GM13976 (cell line): ENCODE measurements around the gene SSTR5.

Source experiments
- DNase-seq: peaks from one replicate; pipeline ENCODE4 v3.0.0; 2012; ENCODE audit warnings: low spot score
- in situ Hi-C: fragments of 300-500 bp; cut with MboI; formaldehyde crosslinking; loops from one replicate; pipeline ENCODE4 v1.12.0; 2022; ENCODE audit warnings: low sequenced_read_pairs, mixed read lengths, inconsistent platforms; ENCODE audit not compliant: unreplicated experiment
- TF ChIP-seq, protein P1 (sequence below): IDR thresholded peaks from 2 replicates; pipeline ENCODE4 v1.5.1; 2012; ENCODE audit warnings: borderline replicate concordance, mild to moderate bottlenecking; ENCODE audit not compliant: insufficient read depth; ENCODE audit errors: extremely low read depth, missing control alignments, control extremely low read depth

The SSTR5 gene

DNA sequence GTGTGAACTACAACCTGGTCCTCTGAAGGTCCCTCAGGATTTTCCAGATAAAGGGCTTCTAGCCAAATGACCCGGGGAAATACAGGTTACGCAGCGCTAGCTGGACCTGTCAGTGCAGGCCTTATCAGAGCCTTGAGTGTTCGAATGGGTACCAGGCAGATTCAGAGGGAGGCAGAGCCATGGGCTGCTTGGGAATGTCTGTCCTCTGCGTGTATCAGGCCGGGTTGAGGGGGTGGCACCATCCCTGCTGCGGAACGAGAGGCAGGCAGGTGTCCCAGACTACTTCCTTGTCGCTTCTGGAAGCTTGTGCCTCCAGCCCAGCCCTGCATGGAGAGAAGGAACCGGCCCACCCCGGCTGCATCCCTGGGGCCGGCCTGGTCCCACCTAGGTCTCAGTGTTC is 33.6 kb upstream of the SSTR5 start:
- DNase-seq = no peak
- in situ Hi-C loops = no loop called here
- TF ChIP-seq, protein P1, sequence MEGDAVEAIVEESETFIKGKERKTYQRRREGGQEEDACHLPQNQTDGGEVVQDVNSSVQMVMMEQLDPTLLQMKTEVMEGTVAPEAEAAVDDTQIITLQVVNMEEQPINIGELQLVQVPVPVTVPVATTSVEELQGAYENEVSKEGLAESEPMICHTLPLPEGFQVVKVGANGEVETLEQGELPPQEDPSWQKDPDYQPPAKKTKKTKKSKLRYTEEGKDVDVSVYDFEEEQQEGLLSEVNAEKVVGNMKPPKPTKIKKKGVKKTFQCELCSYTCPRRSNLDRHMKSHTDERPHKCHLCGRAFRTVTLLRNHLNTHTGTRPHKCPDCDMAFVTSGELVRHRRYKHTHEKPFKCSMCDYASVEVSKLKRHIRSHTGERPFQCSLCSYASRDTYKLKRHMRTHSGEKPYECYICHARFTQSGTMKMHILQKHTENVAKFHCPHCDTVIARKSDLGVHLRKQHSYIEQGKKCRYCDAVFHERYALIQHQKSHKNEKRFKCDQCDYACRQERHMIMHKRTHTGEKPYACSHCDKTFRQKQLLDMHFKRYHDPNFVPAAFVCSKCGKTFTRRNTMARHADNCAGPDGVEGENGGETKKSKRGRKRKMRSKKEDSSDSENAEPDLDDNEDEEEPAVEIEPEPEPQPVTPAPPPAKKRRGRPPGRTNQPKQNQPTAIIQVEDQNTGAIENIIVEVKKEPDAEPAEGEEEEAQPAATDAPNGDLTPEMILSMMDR = no peak

DNA sequence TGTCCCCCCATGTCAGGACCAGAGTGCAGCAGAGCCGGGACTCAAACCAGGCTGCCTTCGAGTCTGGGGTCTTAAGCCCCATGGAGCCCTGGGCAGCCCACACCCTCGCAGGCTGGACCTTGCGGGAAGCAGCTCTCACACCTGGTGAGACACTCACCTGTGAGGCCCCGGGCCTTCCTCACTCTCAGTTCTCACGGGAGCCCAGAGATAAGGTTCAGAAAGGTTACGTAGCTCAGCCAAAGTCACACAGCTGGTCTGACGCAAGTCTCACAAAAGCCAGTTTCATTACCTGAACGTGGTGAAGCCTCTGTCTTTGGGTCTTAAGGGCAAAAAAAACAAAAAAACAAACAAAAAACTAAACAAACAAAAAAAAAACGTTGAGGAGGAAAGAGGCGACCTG is 32.8 kb upstream of the SSTR5 start:
- TF ChIP-seq, protein P1 = no peak
- DNase-seq = no peak
- in situ Hi-C loops = no loop called here

DNA sequence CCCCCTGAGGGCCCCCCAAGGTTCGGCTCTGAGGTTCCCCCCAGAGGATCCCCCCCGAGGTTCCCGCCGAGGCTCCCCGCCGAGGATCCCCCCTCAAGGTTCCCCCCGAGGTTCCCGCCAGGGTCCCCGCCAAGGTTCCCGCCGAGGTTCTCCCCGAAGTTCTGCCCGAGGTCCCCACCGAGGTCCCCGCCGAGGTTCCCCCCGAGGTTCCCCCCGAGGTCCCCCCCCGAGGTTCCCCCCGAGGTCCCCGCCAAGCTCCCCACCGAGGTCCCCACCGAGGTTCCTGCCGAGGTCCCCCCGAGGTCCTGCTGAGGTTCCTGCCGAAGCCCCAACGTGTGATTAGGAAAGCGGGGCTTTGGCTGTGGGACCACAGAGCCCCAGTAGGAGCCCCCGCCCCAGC is 32.2 kb upstream of the SSTR5 start:
- in situ Hi-C loops = no loop called here
- DNase-seq = no peak
- TF ChIP-seq, protein P1 = no peak

DNA sequence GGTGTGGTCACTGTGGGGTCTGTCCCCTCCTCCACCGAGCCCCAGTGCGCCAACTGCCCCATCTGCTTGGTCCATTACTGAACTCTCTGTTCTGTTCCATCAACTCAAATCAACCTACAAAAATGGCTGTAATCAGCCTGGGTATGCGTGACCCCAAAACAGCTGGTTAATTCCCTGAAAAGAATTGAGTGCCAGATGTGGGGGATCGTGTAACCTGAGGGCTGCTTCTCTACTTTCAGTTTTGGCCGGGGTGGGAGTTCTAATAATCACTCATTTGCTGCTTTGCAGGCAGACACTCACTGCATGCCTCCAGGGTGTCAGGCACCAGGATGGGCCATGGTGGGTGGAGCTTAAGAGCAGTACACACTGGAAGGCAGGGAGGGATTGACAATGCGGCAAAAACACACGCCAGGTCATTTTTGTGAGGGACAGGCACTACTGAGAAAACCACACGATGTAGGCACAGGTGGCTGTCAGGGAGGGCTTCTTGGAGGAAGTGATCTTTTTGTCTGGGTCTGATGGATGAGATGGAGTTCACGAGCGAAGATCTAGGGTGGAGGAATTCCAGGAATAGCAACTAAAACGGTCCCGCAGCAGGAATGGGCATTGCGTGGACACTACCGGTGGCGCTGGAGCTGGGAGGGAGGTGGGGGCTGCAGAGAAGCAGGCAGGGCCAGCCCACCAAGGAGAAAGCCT is 30.4 kb upstream of the SSTR5 start:
- TF ChIP-seq, protein P1 = no peak
- in situ Hi-C loops = no loop called here
- no peak for DNase-seq

DNA sequence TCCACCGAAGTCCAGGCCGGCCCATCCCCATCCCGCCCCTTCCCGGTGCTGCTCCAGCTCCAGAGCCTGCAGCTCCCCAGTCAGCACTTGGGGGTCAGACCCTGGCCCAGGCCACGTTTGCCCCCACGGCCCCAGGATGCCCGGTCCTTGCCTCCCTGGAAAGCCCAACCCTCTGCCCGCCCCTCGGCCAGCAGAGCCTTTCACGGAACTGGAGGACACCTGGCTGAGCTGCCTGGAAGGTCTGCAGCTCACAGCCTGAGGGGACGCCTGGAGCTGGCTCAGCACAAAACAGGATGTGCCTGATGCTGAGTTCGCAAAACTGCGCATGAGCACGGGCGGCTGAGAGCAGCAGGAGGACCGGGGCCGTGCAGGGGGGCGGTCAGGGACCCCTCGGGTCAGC is 29.7 kb upstream of the SSTR5 start:
- TF ChIP-seq, protein P1 = no peak
- in situ Hi-C loops = no loop called here
- no peak for DNase-seq

DNA sequence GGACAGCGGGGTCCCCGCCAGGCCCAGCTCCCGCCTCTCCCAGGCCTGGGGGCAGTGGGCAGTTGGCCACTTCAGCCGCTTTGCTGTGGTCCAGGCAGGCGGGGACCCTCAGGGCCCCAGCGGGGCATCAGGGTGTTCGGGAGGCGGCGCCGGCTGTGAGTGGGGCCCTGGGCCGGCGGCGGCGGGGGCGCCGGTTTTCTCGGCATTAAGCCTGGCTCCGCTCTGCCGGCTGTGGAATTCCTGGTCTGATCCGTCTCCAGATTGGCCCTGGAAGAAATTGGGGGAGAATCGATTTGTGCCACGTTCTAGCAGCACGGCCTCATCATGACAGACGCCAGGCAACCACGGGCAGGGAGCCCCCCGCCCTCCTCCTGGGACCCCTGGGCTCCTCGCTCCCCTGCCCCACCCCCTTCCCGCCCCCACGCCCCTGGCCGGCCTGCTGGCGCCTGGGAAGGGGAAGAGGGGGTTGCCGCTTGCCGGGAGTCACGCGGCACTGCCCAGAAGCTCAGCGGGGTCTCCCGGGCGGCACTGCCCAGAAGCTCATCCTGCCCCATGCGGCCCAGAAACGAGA is 28.6 kb upstream of the SSTR5 start:
- TF ChIP-seq, protein P1 = no peak
- in situ Hi-C loops = no loop called here
- no peak for DNase-seq
